Sigmoid colon (tissue), 7 donors: Measurements from ENCODE around the gene CLEC18C. TPM values are rescaled to one million over a fixed set of nuclear protein-coding genes. Genes with fewer than 3 reads are reported as not detected.
A peak's percentile ranks its signal among the peaks of the same experiment; 100 is the strongest.
"Not testable (repeated sequence)": the region's sequence is repeated elsewhere in the genome, so short reads cannot be mapped to it uniquely, and the experiment has no call there.

Source experiments
- DNase-seq: peaks from one replicate; pipeline ENCODE4 v3.0.0-alpha.2; 2019
- H3K27ac ChIP-seq, 4 donors: fragments of 200-600 bp; sonication (generic); one replicate each; pipeline ENCODE4 v1.5.1; 2016 to 2019; ENCODE audit warnings: mild to moderate bottlenecking in 1 of 4
- H3K27me3 ChIP-seq, 3 donors: fragments of 200-600 bp; sonication (generic); one replicate each; pipeline ENCODE4 v1.5.1; 2019; ENCODE audit warnings: mild to moderate bottlenecking in 1 of 3
- H3K36me3 ChIP-seq, 4 donors: fragments of 200-600 bp; sonication (generic); one replicate each; pipeline ENCODE4 v1.5.1; 2016 to 2019
- H3K4me1 ChIP-seq, 4 donors: fragments of 200-600 bp; sonication (generic); one replicate each; pipeline ENCODE4 v1.5.1; 2017 to 2019
- H3K4me3 ChIP-seq, 4 donors: fragments of 200-600 bp; sonication (generic); one replicate each; pipeline ENCODE4 v1.5.1; 2017 to 2019; ENCODE audit warnings: mild to moderate bottlenecking in 2 of 4, moderate library complexity in 1 of 4
- H3K9me3 ChIP-seq, 4 donors: fragments of 200-600 bp in 3 of 4; sonication (generic) in 3 of 4; one replicate each; pipeline versions ENCODE4 v1.5.1 to v1.6.1; 2013 to 2019
- WGBS, 2 donors: extraction: QIAGEN DNeasy Blood & Tissue Kit; methylation state at CpG; one replicate each; pipeline ENCODE4 v1.1.7; 2013; 5-methylcytosine and 5-hydroxymethylcytosine counted together
- intact Hi-C: fragments of 100-400 bp; cut with DNase I; formaldehyde crosslinking; loops from one replicate; pipeline ENCODE4 v1.15.1; 2023
- polyA plus RNA-seq, 3 donors: library from polyadenylated mRNA; stranded (reverse); fragments of 200-250 nt; gene quantifications; one replicate each; pipeline ENCODE4 v1.2.3, GENCODE V29; 2013
- total RNA-seq, 4 donors: library from RNA; depleted of rRNA; stranded (reverse); fragments of >200 nt; gene quantifications; one replicate each; pipeline ENCODE4 v1.1.0, GENCODE V29; 2016
- donor health status: healthy with polysubstance abuse.
- donor health status: Bipolar disorder and iron deficiency.
- donor health status: healthy.

CLEC18C gene
- total and polyA plus RNA-seq, 7 donors, result 0.10 TPM; not detected in 6

GRCh38 chr16:70187858-70188607 lies 14.4 kb downstream of the CLEC18C start:
- H3K27me3 ChIP-seq, DNase-seq, H3K36me3 ChIP-seq, intact Hi-C loops, H3K9me3 ChIP-seq, H3K4me1 ChIP-seq: not testable (repeated sequence)
- Histone ChIP-seq H3K4me3 (peak overlapping the region; percentile 29 to 54 (median 46)), H3K27ac (peak overlapping the region; percentile 67 to 80 (median 70))
- 3 to 9% methylated on average over 36 to 37 of the region's 71 CpGs for WGBS, 2 donors

- DNase-seq, H3K9me3 ChIP-seq, intact Hi-C loops, H3K4me1 ChIP-seq, H3K27me3 ChIP-seq, H3K36me3 ChIP-seq: not testable (repeated sequence)
- Histone ChIP-seq H3K4me3 (peak overlapping the region; percentile 29 to 54 (median 46)), H3K27ac (peak overlapping the region; percentile 67 to 80 (median 70))
- WGBS, 2 donors, result 1 to 8% methylated on average over 13 to 14 of the region's 22 CpGs
Measured at GRCh38 chr16:70188608-70188915, 15.0 kb downstream of the CLEC18C start.

- H3K4me1 ChIP-seq, H3K4me3 ChIP-seq, DNase-seq, intact Hi-C loops, H3K36me3 ChIP-seq, H3K9me3 ChIP-seq, H3K27me3 ChIP-seq, H3K27ac ChIP-seq: not testable (repeated sequence)
- no CpG with 5 or more reads among the region's 5 CpGs for WGBS, 2 donors
Measured at GRCh38 chr16:70190574-70190973, 17.0 kb downstream of the CLEC18C start.

GRCh38 chr16:70196683-70197300 lies 23.2 kb downstream of the CLEC18C start:
- 77 to 81% methylated on average over 8 of the region's 12 CpGs for WGBS, 2 donors
- DNase-seq, H3K36me3 ChIP-seq, H3K27ac ChIP-seq, H3K9me3 ChIP-seq, intact Hi-C loops, H3K4me1 ChIP-seq, H3K27me3 ChIP-seq, H3K4me3 ChIP-seq: not testable (repeated sequence)

- intact Hi-C loops, DNase-seq, H3K36me3 ChIP-seq, H3K27ac ChIP-seq, H3K9me3 ChIP-seq, H3K4me1 ChIP-seq, H3K4me3 ChIP-seq, H3K27me3 ChIP-seq: not testable (repeated sequence)
- WGBS, 2 donors, result 57 to 82% methylated on average over 7 of the region's 7 CpGs
Measured at GRCh38 chr16:70197611-70198010, 24.0 kb downstream of the CLEC18C start.

GRCh38 chr16:70198230-70198629 lies 24.6 kb downstream of the CLEC18C start:
- H3K27ac ChIP-seq, H3K36me3 ChIP-seq, H3K4me3 ChIP-seq, intact Hi-C loops, H3K9me3 ChIP-seq, DNase-seq, H3K4me1 ChIP-seq, H3K27me3 ChIP-seq: not testable (repeated sequence)
- 89 to 94% methylated on average over 9 of the region's 9 CpGs for WGBS, 2 donors

GRCh38 chr16:70198666-70199065 lies 25.1 kb downstream of the CLEC18C start:
- H3K27me3 ChIP-seq, intact Hi-C loops, H3K9me3 ChIP-seq, H3K4me1 ChIP-seq, H3K27ac ChIP-seq, H3K4me3 ChIP-seq, DNase-seq, H3K36me3 ChIP-seq: not testable (repeated sequence)
- 74 to 81% methylated on average over 3 of the region's 3 CpGs for WGBS, 2 donors

- H3K36me3 ChIP-seq, H3K27ac ChIP-seq, H3K4me3 ChIP-seq, intact Hi-C loops, DNase-seq, H3K9me3 ChIP-seq, H3K4me1 ChIP-seq, H3K27me3 ChIP-seq: not testable (repeated sequence)
- WGBS, 2 donors, result 87 to 92% methylated on average over 9 of the region's 9 CpGs
Measured at GRCh38 chr16:70199170-70199569, 25.6 kb downstream of the CLEC18C start.

GRCh38 chr16:70200063-70200462 lies 26.5 kb downstream of the CLEC18C start:
- WGBS, 2 donors, result 86 to 87% methylated on average over 8 of the region's 8 CpGs
- H3K4me3 ChIP-seq, H3K4me1 ChIP-seq, H3K27ac ChIP-seq, DNase-seq, H3K9me3 ChIP-seq, H3K27me3 ChIP-seq, H3K36me3 ChIP-seq, intact Hi-C loops: not testable (repeated sequence)

- H3K27ac ChIP-seq, H3K36me3 ChIP-seq, H3K4me1 ChIP-seq, DNase-seq, intact Hi-C loops, H3K9me3 ChIP-seq, H3K27me3 ChIP-seq, H3K4me3 ChIP-seq: not testable (repeated sequence)
- WGBS, 2 donors, result 69 to 89% methylated on average over 4 to 5 of the region's 7 CpGs
Measured at GRCh38 chr16:70203508-70203907, 29.9 kb downstream of the CLEC18C start.

GRCh38 chr16:70204010-70204409 lies 30.4 kb downstream of the CLEC18C start:
- DNase-seq, H3K4me1 ChIP-seq, H3K27ac ChIP-seq, intact Hi-C loops, H3K36me3 ChIP-seq, H3K27me3 ChIP-seq, H3K4me3 ChIP-seq, H3K9me3 ChIP-seq: not testable (repeated sequence)
- 96 to 99% methylated on average over 18 of the region's 29 CpGs for WGBS, 2 donors

GRCh38 chr16:70204668-70205405 lies 31.2 kb downstream of the CLEC18C start:
- H3K4me3 ChIP-seq, DNase-seq, H3K9me3 ChIP-seq, H3K36me3 ChIP-seq, H3K27ac ChIP-seq, H3K4me1 ChIP-seq, H3K27me3 ChIP-seq, intact Hi-C loops: not testable (repeated sequence)
- WGBS, 2 donors, result 96 to 97% methylated on average over 45 of the region's 46 CpGs

GRCh38 chr16:70206382-70206781 lies 32.8 kb downstream of the CLEC18C start:
- H3K27ac ChIP-seq, H3K9me3 ChIP-seq, DNase-seq, H3K4me3 ChIP-seq, H3K36me3 ChIP-seq, intact Hi-C loops, H3K27me3 ChIP-seq, H3K4me1 ChIP-seq: not testable (repeated sequence)
- 96 to 97% methylated on average over 6 of the region's 6 CpGs for WGBS, 2 donors
